Heart left ventricle (tissue), 16 donors: ENCODE measurements around the gene CXorf58. TPM values are rescaled to one million over a fixed set of nuclear protein-coding genes. Genes with fewer than 3 reads are reported as not detected.

Source experiments
- ATAC-seq, 4 donors: fragments of 200-7000 bp; cut with Tn5 transposase; one replicate each; pipeline ENCODE4 v1.9.1; 2020 to 2022; ENCODE audit warnings: moderate library complexity in 4 of 4, mild to moderate bottlenecking in 3 of 4, moderate number of reproducible peaks in 1 of 4
- DNase-seq, 5 donors: peaks; one replicate each; pipeline ENCODE4 v3.0.0-alpha.2; 2020
- H3K27ac ChIP-seq, 12 donors: fragments of 200-600 bp; sonication (generic) in 4 of 12; one replicate each; pipeline versions ENCODE4 v1.5.0 to v1.8.0; 2016 to 2022; ENCODE audit warnings: mild to moderate bottlenecking in 2 of 12
- H3K27me3 ChIP-seq, 9 donors: fragments of 200-600 bp; sonication (generic) in 2 of 9; one replicate each; pipeline versions ENCODE4 v1.5.1 to v1.8.0; 2016 to 2022; ENCODE audit warnings: mild to moderate bottlenecking in 3 of 9
- H3K36me3 ChIP-seq, 9 donors: fragments of 200-600 bp; sonication (generic) in 2 of 9; one replicate each; pipeline versions ENCODE4 v1.5.0 to v1.8.0; 2018 to 2022; ENCODE audit warnings: mild to moderate bottlenecking in 2 of 9
- H3K4me1 ChIP-seq, 12 donors: fragments of 200-600 bp; sonication (generic) in 4 of 12; one replicate each; pipeline versions ENCODE4 v1.5.0 to v1.8.0; 2016 to 2022; ENCODE audit warnings: mild to moderate bottlenecking in 3 of 12
- H3K4me3 ChIP-seq, 12 donors: fragments of 200-600 bp; sonication (generic) in 4 of 12; one replicate each; pipeline versions ENCODE4 v1.5.0 to v1.8.0; 2017 to 2022; ENCODE audit warnings: mild to moderate bottlenecking in 9 of 12, moderate library complexity in 4 of 12
- H3K9me3 ChIP-seq, 12 donors: fragments of 200-600 bp; sonication (generic) in 4 of 12; one replicate each; pipeline versions ENCODE4 v1.5.0 to v1.8.0; 2016 to 2022; ENCODE audit warnings: mild to moderate bottlenecking in 1 of 12
- POLR2A ChIP-seq, 2 donors: fragments of 450-650 bp; IDR thresholded peaks; one replicate each; pipeline ENCODE4 v1.6.1; 2017; ENCODE audit warnings: antibody characterized with exemption in 2 of 2, mild to moderate bottlenecking in 2 of 2, moderate library complexity in 2 of 2
- WGBS, 4 donors: extraction: QIAGEN DNeasy Blood & Tissue Kit in 2 of 4; methylation state at CpG; one replicate each; pipeline versions ENCODE4 v1.1.5 to v1.1.7; 2013 to 2018; 5-methylcytosine and 5-hydroxymethylcytosine counted together
- intact Hi-C, 10 donors: fragments of 100-400 bp; cut with DNase I; formaldehyde crosslinking; loops; one replicate each; pipeline versions ENCODE4 v1.11.1 to v1.14.2; 2022
- polyA plus RNA-seq, 2 donors: library from polyadenylated mRNA; stranded (reverse); fragments of 200-250 nt; gene quantifications; one replicate each; pipeline ENCODE4 v1.2.3, GENCODE V29; 2013
- total RNA-seq, 9 donors: library from RNA; depleted of rRNA in 2 of 9; stranded (reverse); fragments of >200 nt in 2 of 9; fragmentation: NEBNext Ultra II Directional in 3 of 9; extraction: Animal tissue kit (Norgen Biotek cat#: 25700) in 3 of 9; gene quantifications; one replicate each; pipeline versions ENCODE4 v1.1.0 to v1.2.4, GENCODE V29; 2016 to 2023
- TF ChIP-seq, protein P1 (sequence below), 12 donors: fragments of 200-600 bp; sonication (generic) in 4 of 12; IDR thresholded peaks; one replicate each; pipeline versions ENCODE4 v1.5.0 to v1.8.0; 2018 to 2022; ENCODE audit warnings: antibody characterized with exemption in 12 of 12, mild to moderate bottlenecking in 5 of 12
- donor health status: ischemic (EF 13 %, LVEDD 7.1; RV severe dilation, severe dysfunction).
- donor health status: healthy with polysubstance abuse.
- donor health status: DM: no; HTN: yes; CAD: no.
- donor health status: DM: no; HTN: no; CAD: no.
- donor health status: ischemic (EF 25% LVEDD 6.9; RV normal size, moderate dysfunction).
- donor health status: ischemic (EF 25% LVEDD 5.7; RV mildly dilated, moderate dysfunction).
- donor health status: healthy.
- donor health status: DM: yes; HTN: yes; CAD: no.
- donor health status: ischemic (EF 35%, LVEDD 5.7; RV mildly dilated, moderate dysfunction).
- donor health status: nonischemic (EF 11% LVEDD 7.7; RV severe dilation, severe dysfunction).
- donor health status: DM: yes; HTN: yes; CAD: no.
- donor health status: PGD.
- donor health status: ischemic (EF 29% LVEDD 5.4; RV normal size, mild dysfunction).
- donor health status: nonischemic (EF 23%, LVEDD 6.1; RV moderate dilation, normal function).

The CXorf58 gene
- total and polyA plus RNA-seq, 11 donors: 0.10 to 0.30 (median 0.21) TPM; not detected in 5

GRCh38 chrX:23935106-23935505 lies 27.3 kb downstream of the CXorf58 start:
- TF ChIP-seq, protein P1, sequence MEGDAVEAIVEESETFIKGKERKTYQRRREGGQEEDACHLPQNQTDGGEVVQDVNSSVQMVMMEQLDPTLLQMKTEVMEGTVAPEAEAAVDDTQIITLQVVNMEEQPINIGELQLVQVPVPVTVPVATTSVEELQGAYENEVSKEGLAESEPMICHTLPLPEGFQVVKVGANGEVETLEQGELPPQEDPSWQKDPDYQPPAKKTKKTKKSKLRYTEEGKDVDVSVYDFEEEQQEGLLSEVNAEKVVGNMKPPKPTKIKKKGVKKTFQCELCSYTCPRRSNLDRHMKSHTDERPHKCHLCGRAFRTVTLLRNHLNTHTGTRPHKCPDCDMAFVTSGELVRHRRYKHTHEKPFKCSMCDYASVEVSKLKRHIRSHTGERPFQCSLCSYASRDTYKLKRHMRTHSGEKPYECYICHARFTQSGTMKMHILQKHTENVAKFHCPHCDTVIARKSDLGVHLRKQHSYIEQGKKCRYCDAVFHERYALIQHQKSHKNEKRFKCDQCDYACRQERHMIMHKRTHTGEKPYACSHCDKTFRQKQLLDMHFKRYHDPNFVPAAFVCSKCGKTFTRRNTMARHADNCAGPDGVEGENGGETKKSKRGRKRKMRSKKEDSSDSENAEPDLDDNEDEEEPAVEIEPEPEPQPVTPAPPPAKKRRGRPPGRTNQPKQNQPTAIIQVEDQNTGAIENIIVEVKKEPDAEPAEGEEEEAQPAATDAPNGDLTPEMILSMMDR (IDR thresholded peaks at IDR 0.05): no peak
- no peak for TF ChIP-seq POLR2A (IDR thresholded peaks at IDR 0.05)
- Histone ChIP-seq H3K4me1 (peaks cover 0 to 14% (median 0%) of the 10 kb centered on the region in 12 donors), H3K27me3 (peaks cover 0 to 27% (median 0%) of the 10 kb centered on the region in 9 donors), H3K4me3 (no peak overlapping the region), H3K36me3 (no peaks in the 10 kb centered on the region), H3K9me3 (no peaks in the 10 kb centered on the region), H3K27ac (no peak overlapping the region)
- ATAC-seq: no peak
- WGBS, 4 donors: 79 to 90% (median 81%) methylated on average over 11 of the region's 11 CpGs
- DNase-seq: no peak
- intact Hi-C loops: no loop called here

DNA sequence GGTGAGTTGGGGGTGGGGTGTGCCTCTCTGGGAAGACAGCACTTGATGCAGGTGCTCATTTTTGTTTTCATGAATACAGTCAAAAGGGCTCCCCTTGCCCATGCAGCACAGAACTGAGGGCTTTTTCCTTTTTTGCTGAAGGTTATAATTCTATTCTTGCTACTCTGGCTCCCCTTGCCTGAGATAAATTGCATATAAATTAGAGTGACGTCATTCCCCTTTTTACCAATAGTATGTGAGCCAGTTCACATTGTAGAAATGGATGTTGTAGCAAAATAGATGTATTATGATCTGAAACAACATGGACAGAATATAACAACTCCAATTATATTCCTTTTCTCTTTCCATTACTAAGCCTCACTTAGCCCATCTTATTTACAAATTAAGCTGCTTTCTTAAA lies 28.4 kb downstream of the CXorf58 start:
- DNase-seq (no peak), ATAC-seq (no peak)
- Histone ChIP-seq H3K36me3 (no peaks in the 10 kb centered on the region), H3K9me3 (no peaks in the 10 kb centered on the region), H3K27me3 (peaks cover 0 to 29% (median 0%) of the 10 kb centered on the region in 9 donors), H3K27ac (no peak overlapping the region), H3K4me1 (peaks cover 0 to 7% (median 0%) of the 10 kb centered on the region in 12 donors), H3K4me3 (no peak overlapping the region)
- intact Hi-C loops: no loop called here
- no peak for TF ChIP-seq POLR2A (IDR thresholded peaks at IDR 0.05)
- TF ChIP-seq, protein P1 (IDR thresholded peaks at IDR 0.05): no peak
- WGBS, 4 donors: 26 to 44% (median 33%) methylated on average over 1 of the region's 1 CpG

DNA sequence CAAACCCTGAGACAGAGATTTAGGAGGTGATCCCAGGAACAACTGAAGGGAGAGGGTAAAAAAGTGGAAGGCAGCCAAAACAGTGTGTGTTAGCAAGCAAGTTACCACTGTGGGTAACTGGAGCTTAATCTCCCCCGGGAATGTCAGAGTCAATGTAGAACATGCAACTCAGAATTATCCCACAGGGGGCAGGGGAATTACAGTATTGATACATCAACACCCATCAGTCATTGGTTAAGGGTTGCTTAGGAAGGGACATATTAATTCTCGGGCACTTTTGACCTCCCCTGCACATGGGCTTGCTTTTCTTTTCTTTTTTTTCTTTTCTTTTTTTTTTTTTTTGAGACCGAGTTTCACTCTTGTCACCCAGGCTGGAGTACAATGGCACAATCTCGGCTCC lies 29.3 kb downstream of the CXorf58 start:
- Histone ChIP-seq H3K27ac (no peak overlapping the region), H3K4me3 (no peak overlapping the region), H3K9me3 (no peaks in the 10 kb centered on the region), H3K4me1 (no peaks in the 10 kb centered on the region), H3K27me3 (peaks cover 0 to 32% (median 0%) of the 10 kb centered on the region in 9 donors), H3K36me3 (no peaks in the 10 kb centered on the region)
- no peak for TF ChIP-seq POLR2A (IDR thresholded peaks at IDR 0.05)
- TF ChIP-seq, protein P1 (IDR thresholded peaks at IDR 0.05): no peak
- no peak for ATAC-seq
- DNase-seq: no peak
- intact Hi-C loops: no loop called here
- WGBS, 4 donors: 58 to 70% (median 65%) methylated on average over 4 of the region's 4 CpGs

- no peaks in the 10 kb centered on the region for H3K9me3 ChIP-seq
Measured at GRCh38 chrX:23938690-23939089, 30.9 kb downstream of the CXorf58 start.

GRCh38 chrX:23939203-23939602 lies 31.4 kb downstream of the CXorf58 start:
- peaks cover 0 to 31% (median 0%) of the 10 kb centered on the region in 9 donors for H3K27me3 ChIP-seq
- no peak for ATAC-seq
- WGBS, 4 donors: 53 to 77% (median 66%) methylated on average over 1 of the region's 1 CpG
- TF ChIP-seq POLR2A (IDR thresholded peaks at IDR 0.05): no peak
- TF ChIP-seq, protein P1 (IDR thresholded peaks at IDR 0.05): no peak
- H3K36me3 ChIP-seq: no peaks in the 10 kb centered on the region
- H3K4me3 ChIP-seq: no peak overlapping the region
- no peak overlapping the region for H3K27ac ChIP-seq
- intact Hi-C loops: no loop called here
- H3K4me1 ChIP-seq: no peaks in the 10 kb centered on the region
- H3K9me3 ChIP-seq: no peaks in the 10 kb centered on the region
- DNase-seq: no peak

More at GRCh38 chrX:23938690-23939089, 30.9 kb downstream of the CXorf58 start:
- DNase-seq: no peak
- no peak for TF ChIP-seq POLR2A (IDR thresholded peaks at IDR 0.05)
- no peak overlapping the region for H3K4me3 ChIP-seq
- intact Hi-C loops: no loop called here
- peaks cover 0 to 27% (median 0%) of the 10 kb centered on the region in 9 donors for H3K27me3 ChIP-seq
- no peak for ATAC-seq
- no peaks in the 10 kb centered on the region for H3K36me3 ChIP-seq
- WGBS, 4 donors: 84 to 87% (median 85%) methylated on average over 1 of the region's 1 CpG
- no peaks in the 10 kb centered on the region for H3K4me1 ChIP-seq
- H3K27ac ChIP-seq: no peak overlapping the region
